NCI-H2171 treated with DMSO at 0.1 percent for 48 hours (cell line): ENCODE data around the gene CCDC169.

Source experiments
- DNase-seq: peaks from one replicate; lab custom pipeline; 2025; lab: John Stamatoyannopoulos, UW

CCDC169 gene

DNA sequence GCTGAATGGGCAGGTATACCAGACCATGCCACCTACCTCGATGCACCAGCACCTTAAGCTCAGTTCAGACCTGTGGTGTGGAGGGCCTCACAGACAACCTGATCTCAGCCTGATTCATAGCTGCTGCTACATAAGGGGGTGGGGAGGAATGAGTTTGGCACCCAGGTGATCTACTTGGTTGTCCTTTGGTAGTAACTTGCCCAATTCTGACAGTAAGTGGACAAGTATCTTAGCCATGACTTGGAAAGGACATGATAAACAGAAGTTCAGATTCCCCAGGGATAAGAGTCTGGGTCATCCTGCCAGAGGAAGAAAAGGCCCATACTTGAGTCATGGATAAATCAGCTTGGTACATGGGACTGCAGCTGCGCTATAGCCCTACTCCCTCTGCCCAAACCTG, 54.9 kb downstream of the CCDC169 start:
- no peak for DNase-seq

DNA sequence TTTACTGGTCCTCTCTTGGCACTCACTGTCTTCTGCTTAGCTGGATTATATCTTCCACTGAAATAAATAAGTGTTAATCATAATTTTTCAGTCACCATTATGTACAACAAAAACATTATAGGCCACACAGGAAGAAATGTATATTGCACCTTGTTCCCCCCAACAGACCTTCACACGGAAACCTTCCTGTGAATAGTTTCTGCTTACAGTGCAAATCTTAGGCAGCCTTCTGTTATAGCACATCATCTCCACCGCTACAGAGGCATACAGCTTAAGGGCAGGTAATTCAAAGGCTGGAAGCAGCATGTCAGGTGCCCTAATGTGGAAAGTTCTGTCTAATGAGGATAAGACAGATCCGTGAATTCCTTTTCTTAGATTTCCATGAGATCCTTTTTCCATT, 66.4 kb downstream of the CCDC169 start:
- no peak for DNase-seq

GRCh38 chr13:36224730-36225129, 72.9 kb downstream of the CCDC169 start:
- no peak for DNase-seq

- no peak for DNase-seq
These were observed 77.7 kb downstream of the CCDC169 start for GRCh38 chr13:36219883-36220282.

- no peak for DNase-seq
These were observed 80.2 kb downstream of the CCDC169 start for GRCh38 chr13:36217456-36217855.

DNA sequence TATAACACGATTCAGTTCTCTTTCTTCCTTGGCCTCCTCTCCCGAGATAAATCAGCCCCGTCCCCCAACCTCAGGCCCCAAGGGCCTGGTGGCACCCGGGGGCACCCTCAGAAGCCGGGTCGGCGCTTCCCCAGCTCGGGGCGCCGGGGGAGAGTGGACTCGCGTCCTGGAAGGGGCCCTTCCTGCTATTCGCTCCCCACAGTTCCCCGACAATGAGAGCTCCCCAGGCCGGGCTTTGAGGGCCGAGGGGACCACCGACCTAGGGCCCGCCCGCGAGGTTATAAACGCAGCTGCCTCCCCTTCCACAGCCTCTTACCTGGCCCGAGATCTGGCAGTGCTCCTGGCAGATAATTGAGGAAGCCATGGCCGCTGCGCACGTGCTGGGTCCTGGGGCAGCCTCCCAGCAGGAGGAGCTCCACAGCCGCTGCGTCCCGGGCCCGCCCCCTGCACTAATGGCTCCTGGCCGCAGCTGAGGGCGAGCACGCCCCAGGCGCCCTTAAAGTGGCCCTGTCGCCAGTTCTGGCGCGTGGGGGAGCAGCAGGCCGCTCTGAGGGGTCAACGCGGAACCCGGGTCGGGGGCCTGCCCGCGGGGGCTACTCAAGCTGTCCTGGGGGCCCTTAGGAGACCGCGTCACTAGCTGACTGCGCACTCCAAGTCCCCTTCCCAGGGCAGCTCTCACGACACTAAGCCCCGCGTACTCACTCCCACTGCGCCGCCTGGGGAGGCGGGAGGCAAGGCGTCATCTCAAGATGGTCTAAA, 83.3 kb downstream of the CCDC169 start, which contains the start of gene SOHLH2:
SOHLH2 (minus strand) TSS at position 394 of the 759 bp plus-strand sequence; CDS start at position 364, 30 bp downstream.
- no peak for DNase-seq

DNA sequence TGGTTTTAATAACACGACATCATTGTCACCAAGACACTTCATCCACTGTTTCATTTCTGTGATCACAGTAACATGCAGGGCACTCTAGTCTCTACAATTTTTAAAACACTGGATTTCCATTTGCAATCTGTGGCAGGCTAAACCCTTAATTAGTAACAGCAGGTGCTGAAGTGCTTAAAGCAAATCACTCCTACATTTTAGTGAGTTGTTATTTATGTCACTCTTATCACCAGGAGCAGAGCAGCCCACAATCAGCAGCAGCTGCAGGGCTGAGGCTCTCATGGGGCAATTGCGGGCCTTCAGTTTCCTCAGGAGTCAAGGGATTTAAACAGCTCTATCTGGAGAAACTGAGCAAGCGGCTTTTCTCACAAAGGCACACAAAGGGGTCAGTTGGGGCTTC, 84.8 kb downstream of the CCDC169 start:
- DNase-seq, result no peak

GRCh38 chr13:36211567-36211966, 86.0 kb downstream of the CCDC169 start:
- DNase-seq, result no peak

DNA sequence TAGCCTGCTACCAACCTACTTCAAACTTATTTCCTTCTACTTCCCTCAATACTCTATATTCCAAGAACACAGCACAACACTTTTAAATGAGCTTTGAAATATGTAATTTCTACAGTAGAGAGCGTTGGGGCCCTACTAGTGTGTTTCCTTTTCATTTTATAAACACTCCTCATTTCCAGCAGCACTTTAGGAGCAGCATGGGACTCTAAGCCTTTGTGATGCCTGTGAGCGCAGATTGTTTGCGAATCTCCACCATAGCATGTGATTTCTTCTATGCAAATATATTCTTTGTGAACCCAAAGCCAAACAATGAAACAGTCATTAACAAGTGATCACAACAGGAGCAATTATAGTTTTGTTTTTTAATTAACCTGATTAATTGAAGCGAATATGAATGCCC, 86.9 kb downstream of the CCDC169 start:
- DNase-seq, result no peak

DNA sequence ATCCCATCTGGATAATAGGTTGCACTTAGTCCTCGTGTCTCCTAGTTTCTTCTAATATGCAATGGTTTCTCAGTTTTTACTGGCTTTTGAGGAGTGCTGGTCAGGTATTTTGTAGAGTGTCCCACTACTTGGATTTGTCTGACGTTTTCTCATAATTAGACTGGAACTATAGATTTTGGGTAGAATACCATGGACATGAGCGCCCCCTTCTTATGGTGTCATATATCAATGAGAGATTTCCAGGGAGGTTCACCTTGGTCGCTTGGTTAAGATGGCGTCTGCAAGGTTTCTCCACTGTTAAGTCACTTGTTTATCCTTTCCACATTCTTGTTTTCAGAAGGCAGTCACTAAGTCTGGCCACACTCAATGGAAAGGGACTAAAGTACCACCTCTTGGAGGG, 89.9 kb downstream of the CCDC169 start:
- DNase-seq, result no peak

DNA sequence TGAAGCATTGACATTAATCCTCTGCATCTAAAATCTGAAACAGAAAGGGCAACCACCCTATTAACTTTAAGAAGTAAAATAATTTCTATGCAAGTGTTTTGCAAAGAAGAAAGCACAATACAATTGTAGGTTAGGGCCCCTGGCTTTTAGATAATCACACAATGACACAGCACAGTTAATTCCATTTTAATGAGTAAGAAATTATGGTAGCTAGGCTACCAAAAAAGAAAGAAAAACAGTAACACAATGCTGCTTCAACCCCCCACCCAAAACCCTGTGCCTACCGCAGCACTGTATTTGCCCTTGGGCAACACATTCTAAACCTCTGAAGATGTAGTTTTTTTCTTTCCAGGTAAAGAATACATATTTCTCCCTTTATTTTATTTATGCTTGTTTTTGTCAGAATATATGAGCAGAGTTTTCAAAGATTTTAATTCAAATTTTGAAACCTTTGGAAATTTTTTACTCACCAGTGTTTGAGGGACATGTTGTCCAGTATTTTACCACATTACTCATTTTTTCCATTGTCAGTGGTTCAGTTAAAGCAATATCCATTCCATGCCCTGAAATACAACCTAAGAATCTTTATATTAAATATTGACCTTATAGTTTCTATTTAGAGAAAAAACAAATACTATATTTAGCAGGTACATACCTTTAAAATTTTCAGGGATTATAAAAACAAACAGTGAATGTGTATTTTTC, 104.3 kb downstream of the CCDC169 start:
- no peak for DNase-seq

- DNase-seq, result no peak
These were observed 105.4 kb downstream of the CCDC169 start for GRCh38 chr13:36192166-36192565.

DNA sequence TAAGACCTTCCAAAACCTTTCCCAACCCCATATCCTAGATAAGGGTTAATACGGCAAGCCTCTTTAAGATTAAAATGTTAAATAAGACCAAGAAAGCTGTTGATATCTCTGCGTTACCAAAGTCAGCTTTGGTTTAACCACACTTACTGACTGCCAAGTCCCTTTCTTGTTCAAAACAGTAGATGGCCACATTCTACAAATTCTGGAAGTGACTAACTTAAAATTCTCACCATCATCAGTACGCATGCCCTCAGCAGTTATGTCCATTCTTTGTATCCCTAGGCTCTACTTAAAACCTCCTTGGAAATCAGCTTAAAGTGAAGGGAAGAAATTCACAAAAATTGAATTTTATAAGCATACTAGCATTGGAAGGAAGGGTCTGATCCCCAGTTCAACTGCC, 106.8 kb downstream of the CCDC169 start:
- DNase-seq, result no peak

- DNase-seq, result no peak
These were observed 109.2 kb downstream of the CCDC169 start for GRCh38 chr13:36188441-36188840.

DNA sequence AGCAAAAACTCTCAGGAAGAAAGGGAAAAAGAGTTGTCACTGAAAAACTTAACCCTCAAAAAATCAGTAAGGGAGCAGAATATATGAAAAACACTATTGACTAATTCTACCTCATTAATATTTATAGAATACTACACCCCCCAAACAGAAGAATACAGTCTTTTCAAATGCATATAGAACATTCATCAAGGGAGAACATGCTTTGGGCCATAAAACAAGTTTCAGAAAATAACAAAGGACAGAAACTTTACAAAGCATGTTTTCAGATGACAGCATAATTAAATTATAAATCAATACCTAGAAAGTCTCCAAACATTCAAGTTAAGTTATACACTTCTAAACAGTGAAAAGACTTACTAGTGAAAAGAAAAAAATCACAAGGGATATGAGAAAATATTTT, 113.7 kb downstream of the CCDC169 start:
- DNase-seq, result no peak
